B cell (primary cell): ENCODE measurements around the gene RAB9A. TPM values are rescaled to one million over a fixed set of nuclear protein-coding genes. Genes with fewer than 3 reads are reported as not detected.
A peak's percentile ranks its signal among the peaks of the same experiment; 100 is the strongest.

ENCODE experiments used
- ATAC-seq: fragments of 200-7000 bp; cut with Tn5 transposase; one replicate; pipeline ENCODE4 v1.10.0; 2021; ENCODE audit warnings: low read depth, mild to moderate bottlenecking, moderate number of reproducible peaks, moderate library complexity
- CTCF ChIA-PET: fragments of 350-600 bp; sonication (Branson Sonifier 250); formaldehyde crosslinking; loops from one replicate; lab custom pipeline; 2021; ENCODE audit warnings: antibody characterized with exemption, inconsistent platforms; lab: Charles Lee
- POLR2A ChIA-PET: fragments of 350-600 bp; sonication (Branson Sonifier 250); formaldehyde crosslinking; loops from one replicate; lab custom pipeline; 2021; ENCODE audit warnings: antibody characterized with exemption; lab: Charles Lee
- DNase-seq: peaks from one replicate; pipeline ENCODE4 v3.0.0; 2013
- H2AFZ ChIP-seq: 2 replicates; pipeline ENCODE4 v1.6.1; 2012; ENCODE audit warnings: mild to moderate bottlenecking, low read depth, low read length; ENCODE audit not compliant: insufficient read depth, poor library complexity, severe bottlenecking
- H3K27ac ChIP-seq, 2 donors: 1 replicate in 1 of 2; 2 replicates in 1 of 2; pipeline ENCODE4 v1.5.1; 2012 to 2013; ENCODE audit warnings: low read length in 2 of 2, mild to moderate bottlenecking in 2 of 2, moderate library complexity in 1 of 2
- H3K27me3 ChIP-seq, 4 experiments: fragments of 200-600 bp in 1 of 4; sonication (generic) in 1 of 4; replicated peaks in 1 of 4; 1 replicate in 2 of 4; 2 replicates in 2 of 4; pipeline versions ENCODE4 v1.6.1 to v1.7.0; 2013 to 2016; ENCODE audit warnings: low read length in 3 of 4, mild to moderate bottlenecking in 2 of 4, mixed read lengths in 1 of 4, moderate library complexity in 1 of 4; ENCODE audit not compliant: insufficient read depth in 4 of 4, control insufficient read depth in 3 of 4; ENCODE audit errors: control extremely low read depth in 1 of 4
- H3K36me3 ChIP-seq, 2 experiments: replicated peaks in 1 of 2; 1 replicate in 1 of 2; 2 replicates in 1 of 2; pipeline versions ENCODE4 v1.6.1 to v1.7.1; 2013; ENCODE audit warnings: low read length in 1 of 2; ENCODE audit not compliant: insufficient read depth in 2 of 2, control insufficient read depth in 1 of 2; ENCODE audit errors: control extremely low read depth in 1 of 2, extremely low read depth in 1 of 2
- H3K4me1 ChIP-seq, 2 donors: fragments of 200-600 bp in 1 of 2; sonication (generic) in 1 of 2; 1 replicate in 1 of 2; 2 replicates in 1 of 2; pipeline versions ENCODE4 v1.5.1 to v1.6.1; 2013 to 2017; ENCODE audit warnings: low read length in 2 of 2; ENCODE audit not compliant: control insufficient read depth in 2 of 2, insufficient read depth in 2 of 2
- H3K4me2 ChIP-seq: replicated peaks from 2 replicates; pipeline ENCODE3; 2012; ENCODE audit warnings: mild to moderate bottlenecking, low read depth, low read length; ENCODE audit not compliant: poor library complexity, severe bottlenecking
- H3K4me3 ChIP-seq, 5 experiments: fragments of 200-600 bp in 1 of 5; sonication (generic) in 1 of 5; 1 replicate in 3 of 5; 2 replicates in 2 of 5; pipeline versions ENCODE4 v1.5.1 to v1.7.0; 2011 to 2016; ENCODE audit warnings: low read length in 4 of 5, mild to moderate bottlenecking in 4 of 5, low read depth in 2 of 5, control low read depth in 1 of 5, moderate library complexity in 1 of 5; ENCODE audit not compliant: insufficient read depth in 1 of 5; ENCODE audit errors: control extremely low read depth in 1 of 5, extremely low read depth in 1 of 5
- H3K79me2 ChIP-seq: fragments of 200-600 bp; sonication (generic); one replicate; pipeline ENCODE4 v1.6.0; 2016; ENCODE audit warnings: low read length; ENCODE audit not compliant: control insufficient read depth, insufficient read depth
- H3K9ac ChIP-seq: fragments of 200-600 bp; sonication (generic); 2 replicates; pipeline ENCODE4 v1.6.1; 2017; ENCODE audit warnings: mild to moderate bottlenecking, low read length, moderate library complexity
- H3K9me3 ChIP-seq, 3 donors: one replicate each; pipeline versions ENCODE4 v1.6.1 to v1.7.1; 2013; ENCODE audit warnings: low read length in 2 of 3; ENCODE audit not compliant: control insufficient read depth in 2 of 3, insufficient read depth in 1 of 3; ENCODE audit errors: control extremely low read depth in 1 of 3
- H4K20me1 ChIP-seq: 2 replicates; pipeline ENCODE4 v1.6.0; 2012; ENCODE audit warnings: mild to moderate bottlenecking, low read length; ENCODE audit not compliant: insufficient read depth, control insufficient read depth, poor library complexity, severe bottlenecking
- H3K27ac Mint-ChIP-seq: one replicate; pipeline ENCODE4 v1.8.0; 2021; ENCODE audit warnings: mixed read lengths
- H3K27me3 Mint-ChIP-seq: one replicate; pipeline ENCODE4 v1.8.0; 2021; ENCODE audit warnings: mixed read lengths
- H3K4me1 Mint-ChIP-seq: one replicate; pipeline ENCODE4 v1.8.0; 2021; ENCODE audit warnings: mixed read lengths
- H3K4me3 Mint-ChIP-seq: one replicate; pipeline ENCODE4 v1.8.0; 2021; ENCODE audit warnings: mixed read lengths
- H3K9me3 Mint-ChIP-seq: one replicate; pipeline ENCODE4 v1.8.0; 2022; ENCODE audit warnings: mixed read lengths; ENCODE audit not compliant: insufficient read depth
- CTCF ChIP-seq: fragments of 200-600 bp; IDR thresholded peaks from one replicate; pipeline ENCODE4 v1.8.0; 2022; ENCODE audit warnings: antibody characterized with exemption, mild to moderate bottlenecking
- EZH2 ChIP-seq: IDR thresholded peaks from 2 replicates; pipeline ENCODE4 v1.6.1; 2012; ENCODE audit warnings: borderline replicate concordance, low read depth, mild to moderate bottlenecking, moderate library complexity, low read length; ENCODE audit not compliant: insufficient read depth, poor library complexity, severe bottlenecking
- WGBS: methylation state at CpG from one replicate; pipeline ENCODE4 v1.1.5; 2013; ENCODE audit warnings: missing lambda C conversion rate; ENCODE audit not compliant: insufficient coverage; 5-methylcytosine and 5-hydroxymethylcytosine counted together
- intact Hi-C: fragments of 100-400 bp; cut with micrococcal nuclease; formaldehyde crosslinking; loops from one replicate; pipeline ENCODE4 v1.10.0; 2022
- polyA plus RNA-seq: library from polyadenylated mRNA; depleted of rRNA; stranded (reverse); fragments of >200 nt; gene quantifications from 2 replicates; pipeline ENCODE4 v1.2.3, GENCODE V29; 2012
- total RNA-seq, 2 donors: library from RNA; stranded (reverse); fragments of 120-200 nt in 1 of 2; gene quantifications; 1 replicate in 1 of 2; 2 replicates in 1 of 2; pipeline versions ENCODE4 v1.2.3 to v1.2.4, GENCODE V29; 2013 to 2022

RAB9A gene
- total and polyA plus RNA-seq, 2 donors (not counting 1 experiment from before 2014, with no cell fraction given), result 11.9 to 16.7 TPM

- H3K4me2 ChIP-seq, result peak overlapping the region; percentile 42
- POLR2A ChIA-PET, result interaction anchor here (0.7 kb wide), 1 partner anchor 10 kb away, joined by 5 read pairs; no protein-coding TSS in a partner anchor
- H3K36me3 ChIP-seq, result peaks cover 0 to 42% of the 10 kb centered on the region in 2 experiments
- H4K20me1 ChIP-seq, result no peaks in the 10 kb centered on the region
- no peak overlapping the region for H3K9ac ChIP-seq
- peak overlapping the region in 1 of 2 donors; percentile 49 for H3K27ac ChIP-seq
- Mint-ChIP-seq H3K27me3 (no peaks in the 10 kb centered on the region), H3K27ac (no peak overlapping the region), H3K4me1 (peaks cover 49% of the 10 kb centered on the region), H3K9me3 (no peaks in the 10 kb centered on the region), H3K4me3 (no peak overlapping the region)
- WGBS, result no CpG with 5 or more reads among the region's 3 CpGs
- ATAC-seq (no peak), DNase-seq (no peak)
- H3K4me3 ChIP-seq, result no peak overlapping the region
- H3K27me3 ChIP-seq, result no peaks in the 10 kb centered on the region
- no peaks in the 10 kb centered on the region for H3K9me3 ChIP-seq
- intact Hi-C loops, result no loop called here
- CTCF ChIA-PET, result interaction anchor here (0.6 to 2.6 kb wide), 6 partner anchors 9 to 280 kb away, joined by 3 to 15 read pairs (median 4); no protein-coding TSS in a partner anchor
- H2AFZ ChIP-seq, result no peak overlapping the region
- H3K4me1 ChIP-seq, result peaks cover 40 to 41% of the 10 kb centered on the region in 2 donors
- no peak for TF ChIP-seq EZH2
- H3K79me2 ChIP-seq, result peaks cover 13% of the 10 kb centered on the region
These were observed 63.2 kb downstream of the RAB9A start for GRCh38 chrX:13752141-13752540.

DNA sequence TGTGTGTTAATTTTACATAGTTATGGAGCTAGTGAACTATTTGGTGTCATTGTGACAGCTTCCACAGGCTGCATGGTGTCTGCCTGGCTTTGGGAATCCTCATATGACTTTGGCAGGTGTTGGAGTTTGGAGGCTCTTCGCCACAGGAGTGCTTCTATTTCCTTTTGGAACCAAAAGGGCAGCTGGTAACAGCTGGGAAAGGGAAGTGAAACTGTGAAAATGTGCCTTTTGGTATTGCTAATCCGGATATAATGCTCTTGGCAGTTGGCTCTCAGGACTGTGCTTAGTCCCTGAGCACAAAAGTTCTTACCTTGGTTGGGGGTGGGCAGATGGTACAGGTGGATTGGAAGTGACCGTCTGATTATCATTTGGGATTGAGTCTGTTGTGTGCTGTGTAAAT is 63.7 kb downstream of the RAB9A start:
- H3K4me2 ChIP-seq, result peak overlapping the region; percentile 42
- no peaks in the 10 kb centered on the region for H3K9me3 Mint-ChIP-seq

More for the DNA sequence above, 63.7 kb downstream of the RAB9A start:
- no peak for TF ChIP-seq EZH2
- no peak for TF ChIP-seq CTCF
- CTCF ChIA-PET, result interaction anchor here (0.6 to 2.6 kb wide), 5 partner anchors 10 to 279 kb away, joined by 3 to 15 read pairs (median 5); no protein-coding TSS in a partner anchor
- H2AFZ ChIP-seq, result no peak overlapping the region
- no peak overlapping the region for H3K9ac ChIP-seq
- WGBS, result 0% methylated on average over 1 of the region's 3 CpGs
- Mint-ChIP-seq H3K27me3 (no peaks in the 10 kb centered on the region), H3K4me3 (peak overlapping the region; percentile 38), H3K4me1 (peaks cover 45% of the 10 kb centered on the region), H3K27ac (peak overlapping the region; percentile 73)
- H4K20me1 ChIP-seq, result no peaks in the 10 kb centered on the region
- H3K9me3 ChIP-seq, result no peaks in the 10 kb centered on the region
- H3K27me3 ChIP-seq, result no peaks in the 10 kb centered on the region
- peaks cover 14% of the 10 kb centered on the region for H3K79me2 ChIP-seq
- intact Hi-C loops, result no loop called here
- no peak overlapping the region for H3K4me3 ChIP-seq
- peak; percentile 41 for ATAC-seq
- peaks cover 0 to 42% of the 10 kb centered on the region in 2 experiments for H3K36me3 ChIP-seq
- peak; percentile 66 for DNase-seq
- peak overlapping the region; percentile 33 to 49 for H3K27ac ChIP-seq
- peaks cover 44% of the 10 kb centered on the region in 2 donors for H3K4me1 ChIP-seq
- POLR2A ChIA-PET, result interaction anchor here (0.7 kb wide), 1 partner anchor 9 kb away, joined by 5 read pairs; no protein-coding TSS in a partner anchor
